Retina (tissue), 1 donor: Measurements from ENCODE around the gene RTKN.
"Not testable (repeated sequence)": the region's sequence is repeated elsewhere in the genome, so short reads cannot be mapped to it uniquely, and the experiment has no call there.

Experiments used
- DNase-seq: peaks from one replicate; pipeline ENCODE4 v3.0.0-alpha.2; 2016

RTKN gene

GRCh38 chr2:74460187-74460586 lies 18.4 kb upstream of the RTKN start:
- DNase-seq = not testable (repeated sequence)

GRCh38 chr2:74459503-74460118 lies 17.9 kb upstream of the RTKN start:
- DNase-seq = not testable (repeated sequence)

GRCh38 chr2:74458938-74459363 lies 17.2 kb upstream of the RTKN start:
- no peak for DNase-seq

- DNase-seq = peak; percentile 98
Measured at GRCh38 chr2:74458132-74458937, 16.6 kb upstream of the RTKN start, which contains the start of gene WBP1. Gene WBP1 (plus strand): TSS chr2:74458438. CDS start chr2:74458603, 165 bp downstream.

GRCh38 chr2:74457549-74458131 lies 15.9 kb upstream of the RTKN start:
- DNase-seq = no peak

GRCh38 chr2:74457129-74457548 lies 15.4 kb upstream of the RTKN start:
- peak; percentile 64 for DNase-seq

- DNase-seq = peak; percentile 99
Measured at GRCh38 chr2:74454654-74455511, 13.1 kb upstream of the RTKN start, which contains the start of gene INO80B. Gene INO80B (plus strand): TSS chr2:74455087. CDS start chr2:74455117, 30 bp downstream.

GRCh38 chr2:74450570-74451190 lies 8.9 kb upstream of the RTKN start:
- DNase-seq = no peak

- no peak for DNase-seq
Measured at GRCh38 chr2:74448771-74449170, 7.0 kb upstream of the RTKN start.

- no peak for DNase-seq
Measured at GRCh38 chr2:74447230-74447999, 5.7 kb upstream of the RTKN start.

GRCh38 chr2:74444498-74445318 lies 3.0 kb upstream of the RTKN start:
- no peak for DNase-seq

GRCh38 chr2:74442483-74443297 lies 953 bp upstream of the RTKN start:
- peak; percentile 34 for DNase-seq

- no peak for DNase-seq
Measured at GRCh38 chr2:74441170-74441689, 507 bp downstream of the RTKN start.

- DNase-seq = peak; percentile 91
Measured at GRCh38 chr2:74440378-74441169, 1.2 kb downstream of the RTKN start.

- no peak for DNase-seq
Measured at GRCh38 chr2:74439803-74440377, 1.8 kb downstream of the RTKN start.

GRCh38 chr2:74439373-74439772 lies 2.4 kb downstream of the RTKN start:
- no peak for DNase-seq

- DNase-seq = no peak
Measured at GRCh38 chr2:74438248-74438647, 3.5 kb downstream of the RTKN start.
